Measurements from ENCODE around the gene MIS18BP1. TPM values are rescaled to one million over a fixed set of nuclear protein-coding genes. Genes with fewer than 3 reads are reported as not detected.

The MIS18BP1 gene
- total and polyA plus RNA-seq, 2 of the 4 experiments (the other 2 are of a cell fraction): 10.6 to 18.6 TPM

DNA sequence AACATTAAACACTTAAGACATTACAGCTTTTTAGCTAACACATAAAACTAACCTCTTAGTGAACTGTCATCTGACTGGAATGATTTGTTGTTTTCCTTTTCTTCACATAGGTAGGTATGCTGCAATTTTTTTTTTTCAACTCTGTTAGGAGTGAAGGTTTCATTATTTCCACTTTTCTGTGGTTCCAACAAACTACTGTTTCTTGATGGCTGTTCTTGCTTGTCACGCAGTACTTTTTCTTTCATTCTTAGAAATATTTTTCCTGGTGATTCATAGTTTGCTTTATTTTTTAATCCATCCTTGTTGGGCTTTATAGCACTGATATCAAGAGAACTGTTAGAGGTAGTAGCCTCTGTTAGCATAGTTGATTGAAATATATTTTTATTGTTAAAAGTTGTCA is 6.3 kb downstream of the MIS18BP1 start:
- Histone ChIP-seq H2BK120ac (ENCODE audit: low read depth, low read length) (no peak overlapping the region), H3K27ac (ENCODE audit: insufficient read depth, low read length) (no peak overlapping the region), H3K23ac (ENCODE audit: low read depth, low read length) (no peak overlapping the region), H3K4me1 (ENCODE audit: control insufficient read depth, insufficient read depth, low read length) (peaks cover 3% of the 10 kb centered on the region; the same call in 1 of the 2 replicates), H4K5ac (ENCODE audit: low read depth, low read length) (no peak overlapping the region), H2BK5ac (ENCODE audit: low read depth, low read length, poor library complexity, severe bottlenecking) (no peak overlapping the region), H3K9ac (ENCODE audit: low read depth, low read length) (peak overlapping the region; percentile 23; the same call in 1 of the 2 replicates), H2BK15ac (ENCODE audit: low read depth, low read length) (no peak overlapping the region), H3K14ac (replicated peaks; ENCODE audit: low read depth, low read length) (no peak overlapping the region), H4K20me1 (ENCODE audit: insufficient read depth, low read length) (peaks cover 4% of the 10 kb centered on the region; the same call in 1 of the 2 replicates), H2BK20ac (ENCODE audit: low read depth, low read length) (no peak overlapping the region), H4K91ac (ENCODE audit: insufficient read depth, low read depth, low read length) (no peak overlapping the region), H2AK5ac (ENCODE audit: low read depth, low read length) (no peak overlapping the region), H3K4me2 (ENCODE audit: low read depth, low read length) (peak overlapping the region; percentile 77; the same call in 1 of the 2 replicates), H3K27me3 (ENCODE audit: control insufficient read depth, insufficient read depth, low read length) (no peaks in the 10 kb centered on the region), H3K36me3 (ENCODE audit: control insufficient read depth, insufficient read depth, low read length) (no peaks in the 10 kb centered on the region), H3K4me3 (ENCODE audit: insufficient read depth, low read depth, low read length) (no peak overlapping the region), H3K18ac (ENCODE audit: low read depth, low read length) (no peak overlapping the region), H3K9me3 (ENCODE audit: control insufficient read depth, insufficient read depth, low read length) (no peaks in the 10 kb centered on the region), H3K4ac (ENCODE audit: low read depth, low read length) (no peak overlapping the region), H4K8ac (ENCODE audit: low read depth in 2 of 2, low read length in 2 of 2) (no peak overlapping the region), H2AFZ (replicated peaks; ENCODE audit: low read length, poor library complexity) (no peak overlapping the region), H2AK9ac (replicated peaks; ENCODE audit: low read depth, low read length, poor library complexity) (no peak overlapping the region), H3K9me1 (ENCODE audit: insufficient read depth, low read length) (peaks cover 3% of the 10 kb centered on the region; the same call in 1 of the 2 replicates), H3K79me1 (ENCODE audit: low read depth in 1 of 2, low read length in 2 of 2) (peaks cover 20 to 32% of the 10 kb centered on the region in 2 experiments), H3K56ac (ENCODE audit: extremely low read depth, insufficient read depth, low read length) (no peak overlapping the region)
- dilution Hi-C loops (cut with HindIII; ENCODE audit: low sequenced_read_pairs, unreplicated experiment): no loop called here
- no peak for DNase-seq
- BruUV-seq (replicated peaks): no TSS peak
- no CpG with 5 or more reads among the region's 1 CpG for WGBS, 2 experiments (ENCODE audit: extremely low coverage in 2 of 2, insufficient read length in 1 of 2)
- intact Hi-C loops (cut with micrococcal nuclease): no loop called here
- ATAC-seq (ENCODE audit: low read depth): no peak
- CTCF ChIA-PET: no interaction called here
- TF ChIP-seq MXI1 (IDR thresholded peaks at IDR 0.05; ENCODE audit: borderline replicate concordance, low read depth, low read length): no peak
- TF ChIP-seq NFE2L2 (IDR thresholded peaks at IDR 0.05; ENCODE audit: low read depth, low read length): no peak
- TF ChIP-seq CTCF (conservative IDR thresholded peaks at IDR 0.05; ENCODE audit: low read depth, low read length): no peak
- TF ChIP-seq POLR2A (IDR thresholded peaks at IDR 0.05; ENCODE audit: low read depth, low read length): no peak
- TF ChIP-seq SMC3 (IDR thresholded peaks at IDR 0.05; ENCODE audit: low read depth, low read length): no peak
- in situ Hi-C loops (cut with MboI; ENCODE audit: low sequenced_read_pairs): no loop called here
- POLR2A ChIA-PET (ENCODE audit: unreplicated experiment): no interaction called here
